ENCODE data around the gene VPS54.
"Not testable (repeated sequence)": the region's sequence is repeated elsewhere in the genome, so short reads cannot be mapped to it uniquely, and the experiment has no call there.

The VPS54 gene

DNA sequence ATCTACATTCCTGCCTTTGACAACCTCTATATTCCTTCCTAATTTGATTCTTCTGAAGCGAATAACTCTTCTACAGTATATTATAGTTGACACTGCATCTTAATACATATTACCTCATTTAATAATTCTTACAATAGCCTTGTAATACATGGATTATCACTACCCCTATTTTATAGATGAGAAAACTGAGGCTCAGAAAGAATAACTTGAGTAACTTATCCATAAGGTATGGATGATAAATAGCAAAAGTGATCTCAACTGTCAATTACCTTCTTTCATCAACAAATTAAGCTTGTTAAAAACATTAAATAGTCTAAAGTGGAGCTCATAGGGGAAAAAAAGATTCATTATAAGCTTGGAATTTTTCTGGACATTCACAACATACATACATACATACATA, 4.6 kb downstream of the VPS54 start:
- no peak for DNase-seq (ENCODE audit: low spot score)
- Mint-ChIP-seq H3K9me3 (no peaks in the 10 kb centered on the region), H3K4me3 (no peak overlapping the region), H3K27ac (no peak overlapping the region), H3K36me3 (ENCODE audit: low read depth) (peaks cover 25% of the 10 kb centered on the region), H3K4me1 (ENCODE audit: low read depth) (peaks cover 31% of the 10 kb centered on the region), H3K27me3 (ENCODE audit: low read depth) (no peaks in the 10 kb centered on the region)

DNA sequence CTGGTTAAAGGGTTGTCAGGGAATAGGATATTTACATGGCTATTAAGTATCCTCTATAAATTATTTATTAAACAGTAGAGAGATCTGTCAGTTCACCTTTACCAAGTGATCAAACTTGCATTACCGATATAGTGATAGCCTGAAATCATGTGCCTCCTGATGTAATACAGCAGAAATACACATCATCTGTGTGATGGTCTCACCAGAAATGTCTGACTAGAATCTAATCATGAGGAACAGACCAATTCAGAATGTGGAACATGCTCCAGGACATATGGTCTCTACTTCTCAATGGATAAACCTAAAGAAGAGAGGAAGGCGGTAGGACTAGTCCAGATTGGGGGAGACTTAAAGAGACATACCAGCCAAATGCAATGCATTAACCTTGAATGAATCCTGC, 6.2 kb downstream of the VPS54 start:
- no peaks in the 10 kb centered on the region for H3K27me3 Mint-ChIP-seq (ENCODE audit: low read depth)
- peaks cover 33% of the 10 kb centered on the region for H3K4me1 Mint-ChIP-seq (ENCODE audit: low read depth)
- peaks cover 22% of the 10 kb centered on the region for H3K36me3 Mint-ChIP-seq (ENCODE audit: low read depth)
- H3K4me3 Mint-ChIP-seq = no peak overlapping the region
- no peak overlapping the region for H3K27ac Mint-ChIP-seq
- DNase-seq (ENCODE audit: low spot score) = no peak
- no peaks in the 10 kb centered on the region for H3K9me3 Mint-ChIP-seq

DNA sequence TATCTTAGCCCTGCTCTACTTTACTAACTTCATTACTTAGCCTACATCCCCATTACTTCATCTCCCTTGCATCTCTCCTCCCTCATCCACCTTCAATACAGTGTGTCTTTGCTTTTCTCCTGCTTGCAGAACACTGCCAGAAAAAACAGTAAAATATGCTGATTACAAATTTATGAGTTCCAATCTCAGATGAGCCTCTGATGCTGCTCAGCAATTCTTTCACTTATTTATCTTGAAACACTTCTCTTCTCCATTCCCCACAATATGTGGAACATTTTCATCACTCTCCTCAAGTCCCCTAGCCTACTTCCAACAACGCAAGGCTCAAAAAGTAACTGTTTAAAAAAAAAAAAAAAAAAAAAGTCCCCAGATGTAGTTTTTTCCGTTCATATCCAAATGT, 7.1 kb downstream of the VPS54 start:
- H3K27me3 Mint-ChIP-seq (ENCODE audit: low read depth) = no peaks in the 10 kb centered on the region
- DNase-seq (ENCODE audit: low spot score) = no peak
- peaks cover 32% of the 10 kb centered on the region for H3K4me1 Mint-ChIP-seq (ENCODE audit: low read depth)
- no peak overlapping the region for H3K27ac Mint-ChIP-seq
- peaks cover 26% of the 10 kb centered on the region for H3K36me3 Mint-ChIP-seq (ENCODE audit: low read depth)
- H3K4me3 Mint-ChIP-seq = no peak overlapping the region
- no peaks in the 10 kb centered on the region for H3K9me3 Mint-ChIP-seq

DNA sequence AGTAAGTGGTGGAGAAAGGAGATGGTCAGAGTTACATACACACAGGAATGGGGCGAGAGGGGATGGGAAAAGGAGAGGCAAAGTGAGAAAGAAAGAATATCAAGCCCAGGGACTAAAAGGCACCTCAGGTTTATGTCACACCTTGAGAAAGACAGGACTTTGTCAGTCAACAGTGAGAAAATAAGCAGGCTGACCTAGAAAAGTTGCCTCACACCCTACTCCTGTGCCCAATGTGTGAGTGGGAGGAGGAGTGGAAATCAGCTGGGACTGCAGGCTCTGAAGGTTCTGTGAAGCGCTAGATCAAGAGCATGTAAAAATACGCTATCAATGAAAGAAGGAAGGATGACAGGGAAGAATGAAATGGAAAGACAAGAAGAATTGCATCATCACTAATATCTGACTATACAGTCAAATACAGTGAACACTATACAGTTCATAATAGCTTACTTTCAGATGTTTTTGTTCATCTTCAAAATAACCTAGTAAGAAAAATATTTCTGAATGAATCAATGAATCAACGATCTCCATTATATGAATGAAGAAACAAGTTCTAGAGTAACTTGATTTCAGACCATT, 10.7 kb downstream of the VPS54 start:
- H3K9me3 Mint-ChIP-seq = no peaks in the 10 kb centered on the region
- H3K27me3 Mint-ChIP-seq (ENCODE audit: low read depth) = no peaks in the 10 kb centered on the region
- peaks cover 24% of the 10 kb centered on the region for H3K4me1 Mint-ChIP-seq (ENCODE audit: low read depth)
- DNase-seq (ENCODE audit: low spot score) = no peak
- H3K27ac Mint-ChIP-seq = no peak overlapping the region
- H3K36me3 Mint-ChIP-seq (ENCODE audit: low read depth) = peaks cover 28% of the 10 kb centered on the region
- no peak overlapping the region for H3K4me3 Mint-ChIP-seq

DNA sequence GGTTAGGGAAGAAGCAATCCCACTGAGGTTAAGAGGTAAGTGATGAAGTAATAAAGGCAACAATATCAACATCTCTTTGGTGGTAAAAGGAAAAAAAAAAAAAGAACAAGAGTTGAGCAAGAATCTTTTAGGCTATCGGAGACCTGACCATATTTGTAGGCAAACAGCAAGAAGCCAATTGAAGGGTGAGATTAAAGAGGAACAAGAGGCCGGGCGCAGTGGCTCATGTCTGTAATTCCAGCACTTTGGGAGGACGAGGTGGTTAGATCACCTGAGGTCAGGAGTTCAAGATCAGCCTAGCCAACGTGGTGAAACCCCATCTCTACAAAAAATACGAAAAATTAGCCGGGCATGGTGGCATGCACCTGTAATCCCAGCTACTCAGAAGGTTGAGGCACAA, 11.3 kb downstream of the VPS54 start:
- no peak for DNase-seq (ENCODE audit: low spot score)
- peaks cover 27% of the 10 kb centered on the region for H3K36me3 Mint-ChIP-seq (ENCODE audit: low read depth)
- H3K27me3 Mint-ChIP-seq (ENCODE audit: low read depth) = no peaks in the 10 kb centered on the region
- peaks cover 26% of the 10 kb centered on the region for H3K4me1 Mint-ChIP-seq (ENCODE audit: low read depth)
- no peak overlapping the region for H3K27ac Mint-ChIP-seq
- H3K9me3 Mint-ChIP-seq = no peaks in the 10 kb centered on the region
- no peak overlapping the region for H3K4me3 Mint-ChIP-seq

DNA sequence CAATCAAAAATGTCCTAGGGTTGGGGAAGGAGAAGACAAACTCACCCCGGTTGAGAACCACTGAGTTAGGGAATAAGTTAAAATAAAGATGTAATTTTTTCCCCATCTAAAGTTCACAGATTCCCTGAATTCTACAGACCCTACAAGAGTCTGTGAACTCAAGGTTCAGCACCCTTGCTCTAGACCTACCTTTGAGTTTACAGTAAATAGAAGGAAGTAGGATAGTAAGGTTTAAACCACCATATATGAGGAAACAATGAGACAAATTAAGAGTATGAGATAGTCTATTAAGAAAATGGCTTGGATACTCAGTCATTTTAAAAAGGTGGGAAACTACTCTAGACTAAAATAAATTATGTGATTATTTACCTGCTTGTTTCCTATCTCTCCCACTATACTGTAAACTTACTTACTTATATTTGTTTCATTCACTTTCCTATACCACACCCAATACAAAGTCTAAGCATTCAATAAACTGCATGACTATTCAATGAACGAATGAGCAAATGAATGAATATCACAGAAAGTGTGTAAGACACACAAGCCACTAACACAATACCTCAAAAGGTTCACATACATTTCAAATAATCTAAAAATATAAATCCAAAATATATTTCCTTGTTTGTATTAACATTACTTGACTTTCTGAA, 13.4 kb downstream of the VPS54 start:
- Mint-ChIP-seq H3K27ac (no peak overlapping the region), H3K36me3 (ENCODE audit: low read depth) (peaks cover 24% of the 10 kb centered on the region), H3K9me3 (no peaks in the 10 kb centered on the region), H3K4me1 (ENCODE audit: low read depth) (peaks cover 20% of the 10 kb centered on the region), H3K27me3 (ENCODE audit: low read depth) (no peaks in the 10 kb centered on the region), H3K4me3 (no peak overlapping the region)
- no peak for DNase-seq (ENCODE audit: low spot score)

DNA sequence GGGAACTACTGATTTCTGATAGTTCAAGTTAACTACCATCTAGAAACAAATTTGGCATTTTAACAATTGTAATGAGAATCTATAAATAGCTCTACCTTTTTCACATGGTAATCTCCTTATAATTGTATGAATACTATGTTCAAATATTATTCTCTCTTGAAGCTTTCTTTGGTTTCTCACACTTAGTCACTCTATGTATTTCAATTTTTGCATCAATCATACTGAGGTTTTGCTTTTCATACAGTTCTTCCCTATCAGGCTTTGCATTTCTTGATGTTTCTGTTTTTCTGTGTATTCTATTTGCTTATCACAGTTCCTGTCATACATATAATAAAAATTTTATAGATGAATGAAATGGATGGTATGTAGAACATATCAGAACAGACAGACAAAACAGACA, 16.0 kb downstream of the VPS54 start:
- no peak overlapping the region for H3K4me3 Mint-ChIP-seq
- DNase-seq (ENCODE audit: low spot score) = no peak
- no peaks in the 10 kb centered on the region for H3K27me3 Mint-ChIP-seq (ENCODE audit: low read depth)
- H3K27ac Mint-ChIP-seq = no peak overlapping the region
- peaks cover 14% of the 10 kb centered on the region for H3K4me1 Mint-ChIP-seq (ENCODE audit: low read depth)
- H3K36me3 Mint-ChIP-seq (ENCODE audit: low read depth) = peaks cover 39% of the 10 kb centered on the region
- peaks cover 7% of the 10 kb centered on the region for H3K9me3 Mint-ChIP-seq

DNA sequence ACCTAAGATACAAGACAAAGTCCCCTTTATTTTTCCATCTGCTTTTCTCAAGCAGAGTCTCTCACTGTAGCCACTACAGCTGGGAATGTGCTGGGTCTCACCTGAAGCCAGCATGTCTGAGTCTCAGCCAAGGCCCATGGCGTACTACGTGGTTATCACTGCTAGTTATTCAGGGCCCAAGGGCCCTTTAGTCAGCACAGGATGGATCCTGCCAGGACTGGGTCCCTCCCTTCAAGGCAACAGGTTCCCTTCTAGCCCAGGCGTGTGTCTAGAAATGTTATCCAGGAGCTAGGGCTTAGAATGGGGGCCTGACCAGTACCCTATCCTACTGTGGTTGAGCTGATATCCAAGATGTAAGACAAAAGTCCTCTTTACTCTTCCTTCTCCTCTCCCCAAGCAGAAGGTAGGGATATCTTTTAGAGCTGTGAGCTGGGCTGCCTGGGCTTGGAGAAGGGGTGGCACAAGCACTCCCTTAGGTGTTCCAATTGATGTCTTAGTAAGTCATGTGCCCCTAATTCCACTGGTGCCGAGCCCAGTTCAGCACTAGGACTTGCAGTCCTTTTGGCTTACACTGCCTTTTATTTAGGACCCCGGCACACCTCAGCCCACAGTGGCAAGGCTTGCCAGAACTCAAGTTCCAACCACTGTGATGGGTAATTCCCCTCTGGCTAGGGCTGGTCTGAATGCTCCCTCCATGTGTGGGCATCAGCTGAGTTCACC, 17.7 kb downstream of the VPS54 start:
- Mint-ChIP-seq H3K4me3 (no peak overlapping the region), H3K4me1 (ENCODE audit: low read depth) (peaks cover 9% of the 10 kb centered on the region), H3K27ac (no peak overlapping the region), H3K36me3 (ENCODE audit: low read depth) (peaks cover 37% of the 10 kb centered on the region), H3K27me3 (ENCODE audit: low read depth) (no peaks in the 10 kb centered on the region), H3K9me3 (peaks cover 23% of the 10 kb centered on the region)
- DNase-seq (ENCODE audit: low spot score) = no peak

DNA sequence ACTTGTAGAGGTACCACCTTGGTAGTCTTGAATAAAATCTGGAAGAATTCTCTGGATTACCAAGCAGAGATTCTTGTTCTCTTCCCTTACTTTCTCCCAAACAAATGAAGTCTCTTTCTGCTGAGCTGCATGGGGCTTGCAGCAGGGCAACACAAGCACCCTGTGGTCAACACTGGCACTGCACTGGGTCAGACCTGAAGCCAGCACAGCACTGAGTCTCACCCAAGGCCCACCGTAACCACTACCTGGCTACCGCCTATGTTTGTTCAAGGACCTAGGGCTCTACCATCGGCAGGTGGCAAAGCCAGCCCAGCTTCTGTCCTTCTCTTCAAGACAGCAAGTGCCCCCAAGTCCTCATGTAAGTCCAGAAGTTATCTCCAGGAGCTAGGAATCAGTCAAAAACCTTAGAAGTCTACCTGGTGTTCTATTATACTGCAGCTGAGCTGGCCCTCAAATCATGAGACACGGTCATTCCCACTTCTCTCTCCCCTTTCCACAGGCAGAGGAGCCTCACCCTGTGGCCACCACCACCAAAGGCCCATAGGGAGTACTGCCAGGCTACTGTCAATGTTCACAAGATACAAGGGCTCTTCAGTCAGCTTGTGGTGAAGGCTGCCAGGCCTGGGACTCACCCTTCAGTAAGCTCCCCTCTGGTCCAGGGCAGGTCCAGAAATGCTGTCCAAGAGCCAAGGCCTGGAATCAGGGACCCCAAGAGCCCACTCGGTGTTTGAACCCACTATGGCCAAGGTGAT, 18.4 kb downstream of the VPS54 start:
- Mint-ChIP-seq H3K4me3 (no peak overlapping the region), H3K4me1 (ENCODE audit: low read depth) (peaks cover 9% of the 10 kb centered on the region), H3K36me3 (ENCODE audit: low read depth) (peaks cover 35% of the 10 kb centered on the region), H3K27me3 (ENCODE audit: low read depth) (no peaks in the 10 kb centered on the region), H3K9me3 (peaks cover 23% of the 10 kb centered on the region), H3K27ac (no peak overlapping the region)
- DNase-seq (ENCODE audit: low spot score) = no peak

DNA sequence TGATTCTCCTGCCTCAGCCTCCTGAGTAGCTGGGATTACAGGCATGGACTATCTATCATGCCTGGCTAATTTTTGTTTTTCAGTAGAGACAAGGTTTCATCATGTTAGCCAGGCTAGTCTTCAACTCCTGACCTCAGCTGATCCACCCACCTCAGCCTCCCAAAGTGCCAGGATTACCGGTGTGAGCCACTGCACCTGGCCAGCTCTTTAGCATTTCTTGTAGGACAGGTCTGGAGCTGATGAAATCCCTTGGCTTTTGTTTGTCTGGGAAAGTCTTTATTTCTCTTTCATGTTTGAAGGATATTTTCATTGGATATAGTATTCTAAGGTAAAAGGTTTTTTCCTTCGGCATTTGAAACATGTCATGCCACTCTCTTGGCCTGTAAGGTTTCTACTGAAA, 20.2 kb downstream of the VPS54 start:
- peaks cover 13% of the 10 kb centered on the region for H3K4me1 Mint-ChIP-seq (ENCODE audit: low read depth)
- H3K27me3 Mint-ChIP-seq (ENCODE audit: low read depth) = no peaks in the 10 kb centered on the region
- H3K9me3 Mint-ChIP-seq = peaks cover 23% of the 10 kb centered on the region
- no peak overlapping the region for H3K27ac Mint-ChIP-seq
- no peak for DNase-seq (ENCODE audit: low spot score)
- H3K36me3 Mint-ChIP-seq (ENCODE audit: low read depth) = peaks cover 43% of the 10 kb centered on the region
- no peak overlapping the region for H3K4me3 Mint-ChIP-seq

DNA sequence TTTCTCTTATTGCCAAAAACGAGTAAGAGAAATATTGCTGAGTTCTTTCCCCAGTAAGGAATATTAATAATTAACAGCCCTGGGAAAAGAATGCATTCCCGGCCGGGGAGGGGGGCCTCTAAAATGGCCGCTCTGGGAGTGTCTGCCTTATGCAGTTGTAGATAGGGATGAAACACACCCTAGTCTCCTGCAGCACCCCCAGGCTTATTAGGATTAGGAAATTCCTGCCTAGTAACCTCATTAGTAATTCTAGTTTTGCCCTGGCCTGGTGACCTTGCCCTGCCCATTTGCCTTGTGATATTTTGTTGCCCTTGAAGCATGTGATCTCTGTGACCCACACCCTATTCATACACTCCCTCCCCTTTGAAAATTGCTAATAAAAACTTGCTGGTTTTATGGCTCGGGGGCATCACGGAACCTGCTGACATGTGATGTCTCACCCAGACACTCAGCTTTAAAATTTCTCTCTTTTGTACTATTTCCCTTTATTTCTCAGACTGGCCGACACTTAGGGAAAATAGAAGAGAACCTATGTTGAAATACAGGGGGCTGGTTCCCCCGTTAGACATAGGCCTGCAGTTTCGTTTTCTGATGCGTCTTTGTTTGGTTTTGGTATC, 22.5 kb downstream of the VPS54 start:
- H3K27ac Mint-ChIP-seq = not testable (repeated sequence)

DNA sequence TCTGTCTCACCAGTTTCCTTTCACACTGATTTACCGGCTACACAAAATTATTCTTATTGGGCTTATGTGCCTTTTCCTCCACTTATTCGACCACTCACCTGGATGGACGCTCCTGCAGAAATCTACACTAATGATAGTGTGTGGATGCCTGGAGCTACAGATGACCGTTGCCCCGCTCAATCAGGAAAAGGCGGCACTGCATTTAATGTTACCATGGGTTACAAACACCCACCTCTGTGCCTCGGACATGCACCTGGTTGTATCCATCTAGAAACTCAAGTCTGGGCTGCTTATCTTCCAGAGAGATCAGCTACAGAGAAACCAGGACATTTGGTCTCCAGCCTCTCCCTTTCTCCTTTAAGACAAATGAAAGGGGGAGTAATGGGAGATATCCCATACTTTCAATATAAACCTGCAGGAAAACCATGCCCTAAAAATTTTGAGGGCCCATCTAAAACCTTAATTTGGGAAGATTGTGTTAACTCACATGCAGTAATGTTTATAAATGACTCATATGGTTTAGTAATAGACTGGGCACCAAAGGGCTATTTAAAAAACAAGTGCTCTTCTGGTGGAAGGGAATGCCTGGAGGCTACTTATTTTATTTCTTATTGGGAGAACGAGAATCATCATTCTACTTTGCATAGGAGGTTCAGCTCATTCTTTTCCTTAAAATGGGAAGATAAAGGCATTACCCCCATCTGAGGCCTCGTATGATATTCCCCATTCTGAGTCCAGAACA, 24.7 kb downstream of the VPS54 start:
- not testable (repeated sequence) for H3K4me3 Mint-ChIP-seq; H3K27ac Mint-ChIP-seq; H3K27me3 Mint-ChIP-seq (ENCODE audit: low read depth); DNase-seq (ENCODE audit: low spot score); H3K4me1 Mint-ChIP-seq (ENCODE audit: low read depth)
- Mint-ChIP-seq H3K9me3 (peaks cover 29% of the 10 kb centered on the region), H3K36me3 (ENCODE audit: low read depth) (peaks cover 41% of the 10 kb centered on the region)

More for the DNA sequence above, 22.5 kb downstream of the VPS54 start:
- not testable (repeated sequence) for H3K4me3 Mint-ChIP-seq; H3K27me3 Mint-ChIP-seq (ENCODE audit: low read depth); H3K4me1 Mint-ChIP-seq (ENCODE audit: low read depth); DNase-seq (ENCODE audit: low spot score)
- Mint-ChIP-seq H3K9me3 (peaks cover 23% of the 10 kb centered on the region), H3K36me3 (ENCODE audit: low read depth) (peaks cover 46% of the 10 kb centered on the region)

DNA sequence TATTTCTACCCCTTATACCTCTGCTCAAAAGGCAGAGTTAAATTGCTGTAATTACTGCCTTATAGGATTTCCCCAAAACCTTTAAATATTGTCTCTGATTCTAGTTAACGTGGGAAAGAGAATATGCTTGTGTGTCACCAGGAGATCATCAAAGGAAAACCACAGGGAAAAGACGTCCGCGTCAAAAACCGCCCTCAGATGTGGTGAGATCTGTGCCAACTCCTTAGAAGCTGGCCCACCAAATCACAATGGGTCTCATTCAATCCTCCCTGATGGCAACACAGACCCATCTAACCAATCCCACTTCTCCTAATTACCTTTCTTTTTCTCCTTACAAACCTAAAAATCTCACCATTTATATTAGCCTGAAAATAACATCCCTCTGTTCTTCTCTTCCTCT, 25.4 kb downstream of the VPS54 start:
- Mint-ChIP-seq H3K27me3 (ENCODE audit: low read depth) (no peaks in the 10 kb centered on the region), H3K4me3 (no peak overlapping the region), H3K9me3 (peaks cover 26% of the 10 kb centered on the region), H3K27ac (no peak overlapping the region), H3K36me3 (ENCODE audit: low read depth) (peaks cover 39% of the 10 kb centered on the region), H3K4me1 (ENCODE audit: low read depth) (peaks cover 8% of the 10 kb centered on the region)
- DNase-seq (ENCODE audit: low spot score) = no peak

Measured in T-helper 2 cell treated with Interferon-gamma antibody and Interleukin-4, amounts not matched to agents 5 μg/mL and 100 μg/mL, for 36 hours (primary cell).